Common myeloid progenitor, CD34-positive (primary cell): ENCODE data around the gene TTC23L.

Source experiments
- CTCF ChIA-PET: fragments of 350-600 bp; sonication (Branson Sonifier 250); formaldehyde crosslinking; loops from one replicate; lab custom pipeline; 2021; ENCODE audit warnings: antibody characterized with exemption; lab: Charles Lee
- POLR2A ChIA-PET: fragments of 350-600 bp; sonication (Branson Sonifier 250); formaldehyde crosslinking; loops from one replicate; lab custom pipeline; 2021; ENCODE audit warnings: antibody characterized with exemption; lab: Charles Lee
- DNase-seq, 3 donors: peaks; one replicate each; pipeline versions ENCODE4 v3.0.0 to v3.0.0-alpha.2; 2013
- H3K27ac ChIP-seq, 2 experiments: 1 replicate in 1 of 2; 2 replicates in 1 of 2; pipeline ENCODE4 v1.7.0; 2013; ENCODE audit warnings: inconsistent platforms in 2 of 2, low read length in 2 of 2, mild to moderate bottlenecking in 2 of 2, low read depth in 1 of 2, moderate library complexity in 1 of 2; ENCODE audit not compliant: severe bottlenecking in 2 of 2, insufficient read depth in 1 of 2, poor library complexity in 1 of 2
- H3K27me3 ChIP-seq, 5 experiments: replicated peaks in 2 of 5; 1 replicate in 3 of 5; 2 replicates in 2 of 5; pipeline versions ENCODE4 v1.6.1 to v1.7.0; 2013; ENCODE audit warnings: low read length in 4 of 5, mild to moderate bottlenecking in 2 of 5, moderate library complexity in 2 of 5, inconsistent platforms in 1 of 5; ENCODE audit not compliant: insufficient read depth in 5 of 5, control insufficient read depth in 4 of 5
- H3K36me3 ChIP-seq, 4 experiments: 1 replicate in 2 of 4; 2 replicates in 2 of 4; pipeline versions ENCODE4 v1.6.1 to v1.7.0; 2013; ENCODE audit warnings: low read length in 3 of 4, control low read depth in 1 of 4, mild to moderate bottlenecking in 1 of 4; ENCODE audit not compliant: control insufficient read depth in 4 of 4, insufficient read depth in 4 of 4
- H3K4me1 ChIP-seq, 4 experiments: 1 replicate in 3 of 4; 2 replicates in 1 of 4; pipeline versions ENCODE4 v1.6.1 to v1.7.1; 2013; ENCODE audit warnings: low read length in 3 of 4, mild to moderate bottlenecking in 3 of 4, control low read depth in 1 of 4, inconsistent platforms in 1 of 4, moderate library complexity in 1 of 4; ENCODE audit not compliant: control insufficient read depth in 4 of 4, insufficient read depth in 4 of 4; ENCODE audit errors: control extremely low read depth in 1 of 4
- H3K4me3 ChIP-seq, 7 experiments: 1 replicate in 4 of 7; 2 replicates in 3 of 7; pipeline versions ENCODE4 v1.5.1 to v1.7.0; 2013; ENCODE audit warnings: mild to moderate bottlenecking in 7 of 7, low read length in 6 of 7, moderate library complexity in 6 of 7, inconsistent platforms in 2 of 7, low read depth in 2 of 7, control low read depth in 1 of 7; ENCODE audit not compliant: insufficient read depth in 4 of 7, control insufficient read depth in 1 of 7; ENCODE audit errors: extremely low read depth in 1 of 7
- H3K9me3 ChIP-seq, 5 experiments: 1 replicate in 4 of 5; 2 replicates in 1 of 5; pipeline versions ENCODE4 v1.6.1 to v1.7.1; 2013; ENCODE audit warnings: low read length in 4 of 5, mild to moderate bottlenecking in 2 of 5, inconsistent platforms in 1 of 5, low read depth in 1 of 5, moderate library complexity in 1 of 5; ENCODE audit not compliant: control insufficient read depth in 4 of 5, insufficient read depth in 2 of 5; ENCODE audit errors: control extremely low read depth in 1 of 5
- WGBS: methylation state at CpG from one replicate; pipeline ENCODE4 v1.1.5; 2013; ENCODE audit not compliant: insufficient coverage; 5-methylcytosine and 5-hydroxymethylcytosine counted together

The TTC23L gene

DNA sequence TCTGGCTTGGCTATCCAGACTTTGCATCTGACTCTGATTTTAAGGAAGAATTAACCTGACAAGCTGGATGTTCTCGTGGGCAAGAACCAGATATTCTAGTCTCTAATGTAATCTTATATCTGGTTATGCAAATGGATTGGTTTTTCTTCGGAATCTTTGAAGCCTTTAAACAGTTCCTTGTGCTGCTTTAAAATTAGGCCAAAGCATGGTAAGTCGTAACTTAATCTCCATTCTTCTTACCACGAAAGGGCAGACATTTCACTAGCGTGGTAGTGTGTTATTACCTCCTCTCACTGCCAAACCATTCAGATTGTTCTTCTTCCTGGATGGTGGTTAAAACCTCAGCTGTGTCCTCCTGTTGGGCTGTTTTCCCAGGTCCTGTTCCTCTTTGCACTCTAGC, 34.1 kb upstream of the TTC23L start:
- Histone ChIP-seq H3K36me3 (no peaks in the 10 kb centered on the region), H3K4me1 (no peaks in the 10 kb centered on the region), H3K4me3 (no peak overlapping the region), H3K9me3 (no peaks in the 10 kb centered on the region), H3K27me3 (no peaks in the 10 kb centered on the region), H3K27ac (no peak overlapping the region)
- 87% methylated on average over 4 of the region's 5 CpGs for WGBS
- DNase-seq = no peak
- CTCF ChIA-PET = interaction anchor here (1.5 kb wide), 1 partner anchor 13 kb away, joined by 3 read pairs; no protein-coding TSS in a partner anchor
- POLR2A ChIA-PET = no interaction called here

DNA sequence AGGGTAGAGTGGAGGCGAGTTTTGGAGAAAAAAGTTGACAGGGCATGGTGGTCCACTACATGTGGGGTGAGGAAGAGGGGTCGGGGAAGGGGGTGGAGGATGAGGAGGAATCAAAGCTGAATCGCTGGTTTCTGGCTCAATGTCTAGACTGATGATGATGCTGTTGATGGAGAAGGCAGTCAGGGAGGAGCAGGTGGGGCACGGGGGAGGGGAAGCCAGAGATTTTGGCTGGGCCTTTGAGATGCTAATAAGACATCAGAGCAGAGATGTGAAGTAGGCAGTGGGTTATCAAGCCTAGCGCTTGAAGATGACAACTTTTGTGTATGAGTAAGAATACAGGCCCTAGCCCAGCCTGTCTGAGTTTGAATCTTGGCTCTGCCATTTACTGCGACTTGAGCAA, 32.4 kb upstream of the TTC23L start:
- POLR2A ChIA-PET = no interaction called here
- Histone ChIP-seq H3K36me3 (no peaks in the 10 kb centered on the region), H3K27me3 (no peaks in the 10 kb centered on the region), H3K27ac (no peak overlapping the region), H3K4me3 (no peak overlapping the region), H3K4me1 (no peaks in the 10 kb centered on the region), H3K9me3 (no peaks in the 10 kb centered on the region)
- WGBS = 97% methylated on average over 6 of the region's 6 CpGs
- CTCF ChIA-PET = interaction anchor here (1.1 to 1.5 kb wide), 2 partner anchors 15 to 92 kb away, joined by 3 to 4 read pairs; no protein-coding TSS in a partner anchor
- no peak for DNase-seq

- H3K27me3 ChIP-seq = no peaks in the 10 kb centered on the region
- WGBS = no CpG with 5 or more reads among the region's 1 CpG
- ChIA-PET CTCF (no interaction called here), POLR2A (no interaction called here)
- no peaks in the 10 kb centered on the region for H3K36me3 ChIP-seq
- DNase-seq = no peak
- H3K4me3 ChIP-seq = no peak overlapping the region
- H3K4me1 ChIP-seq = no peaks in the 10 kb centered on the region
- H3K9me3 ChIP-seq = no peaks in the 10 kb centered on the region
- H3K27ac ChIP-seq = no peak overlapping the region
Observed at GRCh38 chr5:34811706-34812105, 27.3 kb upstream of the TTC23L start.

GRCh38 chr5:34813509-34813908, 25.5 kb upstream of the TTC23L start:
- H3K9me3 ChIP-seq = no peaks in the 10 kb centered on the region
- POLR2A ChIA-PET = no interaction called here
- no peaks in the 10 kb centered on the region for H3K4me1 ChIP-seq
- no peak for DNase-seq
- no CpG with 5 or more reads among the region's 3 CpGs for WGBS
- CTCF ChIA-PET = no interaction called here
- no peaks in the 10 kb centered on the region for H3K36me3 ChIP-seq
- no peak overlapping the region for H3K4me3 ChIP-seq
- no peaks in the 10 kb centered on the region for H3K27me3 ChIP-seq
- no peak overlapping the region for H3K27ac ChIP-seq

DNA sequence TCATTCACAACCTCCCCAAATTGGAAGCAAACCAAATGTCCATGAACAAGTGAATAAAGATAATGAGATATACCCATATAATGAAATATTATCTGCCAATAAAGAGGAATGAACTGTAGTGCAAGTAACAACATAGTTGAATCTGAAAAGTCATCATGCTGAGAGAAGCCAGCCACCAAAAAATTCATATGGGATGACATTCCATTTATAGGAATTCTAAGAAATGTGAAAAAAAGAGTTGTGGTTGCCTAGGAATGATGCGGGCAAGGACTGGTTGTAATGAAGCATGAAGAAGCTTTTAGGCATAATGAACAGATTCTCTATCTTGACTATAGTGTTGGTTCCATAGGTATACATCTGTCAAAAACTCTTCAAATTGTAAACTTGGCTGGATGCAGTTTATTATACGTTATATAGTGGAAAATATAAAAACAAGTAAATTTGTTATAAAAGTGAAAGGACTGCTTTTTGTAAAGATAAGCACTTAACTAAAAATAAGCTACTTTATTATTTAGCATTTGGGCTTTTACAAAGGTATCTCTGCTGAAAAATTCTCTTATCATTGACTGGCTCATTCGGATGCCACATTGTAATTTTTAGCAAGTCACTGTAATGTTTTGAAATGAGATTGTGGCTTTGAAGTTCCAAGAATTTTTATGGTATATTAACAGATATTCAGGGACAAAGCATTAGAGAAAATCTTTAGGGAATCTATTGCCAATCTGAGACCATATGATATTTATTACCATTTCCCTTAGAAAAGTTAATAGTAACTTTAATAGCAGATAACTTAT, 21.2 kb upstream of the TTC23L start:
- CTCF ChIA-PET = interaction anchor here (0.5 to 1.6 kb wide), 2 partner anchors 10 to 268 kb away, joined by 3 to 5 read pairs; no protein-coding TSS in a partner anchor
- no peaks in the 10 kb centered on the region for H3K27me3 ChIP-seq

GRCh38 chr5:34818717-34819116, 20.2 kb upstream of the TTC23L start:
- 100% methylated on average over 1 of the region's 3 CpGs for WGBS
- no peak for DNase-seq
- H3K9me3 ChIP-seq = no peaks in the 10 kb centered on the region
- no peak overlapping the region for H3K27ac ChIP-seq
- peaks cover 0 to 2% (median 0%) of the 10 kb centered on the region in 4 experiments for H3K36me3 ChIP-seq
- CTCF ChIA-PET = interaction anchor here (0.9 to 1.6 kb wide), 2 partner anchors 9 to 17 kb away, joined by 3 to 5 read pairs; no protein-coding TSS in a partner anchor
- POLR2A ChIA-PET = no interaction called here
- no peaks in the 10 kb centered on the region for H3K27me3 ChIP-seq
- H3K4me3 ChIP-seq = no peak overlapping the region
- no peaks in the 10 kb centered on the region for H3K4me1 ChIP-seq

More for the DNA sequence above, 21.2 kb upstream of the TTC23L start:
- WGBS = 83% methylated on average over 1 of the region's 3 CpGs
- H3K36me3 ChIP-seq = no peaks in the 10 kb centered on the region
- no peaks in the 10 kb centered on the region for H3K9me3 ChIP-seq
- POLR2A ChIA-PET = no interaction called here
- no peak for DNase-seq
- no peak overlapping the region for H3K4me3 ChIP-seq
- no peaks in the 10 kb centered on the region for H3K4me1 ChIP-seq
- H3K27ac ChIP-seq = no peak overlapping the region

DNA sequence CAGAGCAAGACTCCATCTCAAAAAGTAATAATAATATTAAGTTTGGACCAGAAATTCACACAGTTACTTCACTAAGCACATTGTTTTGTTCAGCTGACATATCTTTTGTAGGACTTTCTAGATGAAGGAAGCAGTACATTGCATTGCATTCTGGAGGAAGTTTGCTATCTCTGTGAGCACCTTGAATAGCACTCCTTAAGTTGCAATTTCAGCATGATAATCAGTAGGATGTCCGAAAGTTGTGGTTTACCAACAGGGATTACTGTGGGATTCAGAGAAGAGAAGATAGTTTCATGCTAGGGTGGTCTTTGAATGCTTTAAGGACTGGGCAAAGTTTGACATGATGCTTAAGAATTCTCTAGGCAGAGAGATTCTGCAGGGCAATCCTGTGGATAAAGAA, 18.4 kb upstream of the TTC23L start:
- H3K27me3 ChIP-seq = no peaks in the 10 kb centered on the region
- H3K4me1 ChIP-seq = no peaks in the 10 kb centered on the region
- H3K27ac ChIP-seq = no peak overlapping the region
- CTCF ChIA-PET = no interaction called here
- no peak overlapping the region for H3K4me3 ChIP-seq
- H3K9me3 ChIP-seq = no peaks in the 10 kb centered on the region
- POLR2A ChIA-PET = no interaction called here
- peaks cover 0 to 2% (median 0%) of the 10 kb centered on the region in 4 experiments for H3K36me3 ChIP-seq
- 89% methylated on average over 1 of the region's 1 CpG for WGBS
- no peak for DNase-seq
